ENCODE data around the gene GOLGA6L7. TPM values are rescaled to one million over a fixed set of nuclear protein-coding genes. Genes with fewer than 3 reads are reported as not detected.

The GOLGA6L7 gene
- total RNA-seq, 2 donors from 2014 or later: not detected

DNA sequence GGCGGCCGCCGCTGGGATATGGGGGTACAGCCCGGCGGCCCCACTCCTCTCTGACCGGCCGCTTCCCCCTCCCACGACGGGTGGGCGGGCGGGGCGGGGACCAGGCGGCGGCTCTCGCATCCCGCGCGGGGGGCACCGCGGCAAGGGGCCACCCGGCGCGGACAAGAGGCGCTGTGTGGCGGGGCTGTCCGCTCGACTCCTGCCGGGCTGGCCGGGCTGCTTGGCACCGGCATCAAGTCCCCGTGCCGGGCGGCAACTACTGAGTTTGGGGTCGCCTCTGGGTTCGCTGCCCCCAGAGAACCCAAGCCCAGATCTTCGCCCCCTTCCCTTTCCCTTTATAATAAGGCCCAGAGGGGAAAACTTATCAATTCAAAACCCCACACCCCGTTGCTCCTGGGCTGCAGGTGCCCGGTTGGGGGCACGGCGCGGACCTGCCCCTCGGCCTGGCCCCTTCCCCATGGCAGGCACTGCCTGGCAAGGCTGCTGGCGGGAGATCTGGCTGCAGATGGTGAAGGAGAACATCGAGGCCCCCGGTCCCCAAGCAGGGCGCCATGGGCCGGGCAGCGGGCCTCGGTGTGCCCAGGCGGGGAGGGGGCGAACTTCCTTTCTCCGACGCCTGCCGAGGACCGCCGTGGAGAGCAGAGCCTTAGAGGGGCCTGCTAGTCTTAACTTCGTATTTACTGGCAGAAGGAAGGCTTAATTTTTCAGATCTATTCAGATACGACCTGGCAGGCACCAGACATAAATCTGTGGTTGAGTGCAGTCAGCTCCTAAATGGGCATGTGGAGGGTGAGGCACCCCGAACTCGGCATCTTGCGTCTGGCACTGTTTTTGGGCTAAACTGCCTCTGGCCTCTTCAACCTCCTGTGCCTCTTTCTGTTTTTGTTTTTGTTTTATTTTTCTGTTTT is 38.2 kb upstream of the GOLGA6L7 start:
- H3K27ac Mint-ChIP-seq: peak overlapping the region; percentile 40 to 58
- DNase-seq (ENCODE audit: low spot score in 2 of 2) (no peak), ATAC-seq (no peak)

GRCh38 chr15:28885630-28886430 is 37.4 kb upstream of the GOLGA6L7 start, which contains the start of gene APBA2:
TSS of gene APBA2 (plus strand) at chr15:28885974. CDS start at chr15:29053885, 167,911 bp downstream.
- Mint-ChIP-seq H3K36me3 (no peaks in the 10 kb centered on the region), H3K27ac (peak within 1 kb of the TSS; percentile 55 to 58), H3K9me3 (no peaks in the 10 kb centered on the region)
- peak in 1 of 2 donors; percentile 33 for DNase-seq (ENCODE audit: low spot score in 2 of 2)
- ATAC-seq: peak; percentile 57 to 72

More for the DNA sequence above, 38.2 kb upstream of the GOLGA6L7 start:
- Mint-ChIP-seq H3K36me3 (no peaks in the 10 kb centered on the region), H3K9me3 (no peaks in the 10 kb centered on the region)

GRCh38 chr15:28885128-28885629 is 36.7 kb upstream of the GOLGA6L7 start:
- Mint-ChIP-seq H3K27ac (peak overlapping the region; percentile 54 to 55), H3K36me3 (no peaks in the 10 kb centered on the region), H3K9me3 (no peaks in the 10 kb centered on the region)
- DNase-seq (ENCODE audit: low spot score in 2 of 2): no peak
- ATAC-seq: peak in 1 of 2 donors; percentile 13

DNA sequence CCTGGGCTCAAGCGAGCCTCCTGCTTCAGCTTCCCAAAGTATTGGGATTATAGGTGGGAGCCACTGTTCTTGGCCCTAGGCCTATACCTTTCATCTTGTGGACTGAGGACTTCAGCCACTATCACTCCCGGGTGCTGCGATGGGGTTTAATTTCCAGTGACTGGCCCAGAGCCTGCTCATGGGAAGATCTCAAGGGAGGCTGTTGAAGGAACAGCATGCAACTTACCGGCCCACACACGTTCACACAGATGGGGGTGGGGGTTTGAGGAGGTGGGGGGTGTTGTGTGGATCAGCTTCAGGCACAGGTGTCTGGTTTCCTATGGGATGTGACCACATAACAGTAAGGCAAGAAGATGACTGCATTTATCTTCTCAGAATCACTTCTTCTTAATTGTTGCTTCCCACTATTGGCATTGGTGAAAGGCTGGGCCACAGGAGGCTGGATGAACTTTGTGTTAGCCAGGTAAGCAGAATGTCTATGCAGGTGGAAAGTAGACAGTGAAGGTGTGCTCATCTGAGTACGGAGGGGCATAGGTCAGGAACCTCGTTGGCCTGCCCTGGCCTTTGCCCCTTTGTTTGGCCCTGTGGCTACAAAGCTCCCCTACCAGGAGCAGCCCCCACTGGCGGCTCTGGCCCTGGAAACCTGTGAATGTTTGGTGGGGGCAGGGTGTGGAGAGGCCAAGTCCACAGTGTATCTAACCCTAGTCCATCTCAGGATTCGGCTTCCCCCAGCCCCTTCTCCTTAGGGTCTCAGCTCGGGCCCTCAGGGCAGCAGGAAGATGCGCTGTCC is 35.9 kb upstream of the GOLGA6L7 start:
- Mint-ChIP-seq H3K36me3 (no peaks in the 10 kb centered on the region), H3K27ac (no peak overlapping the region), H3K9me3 (no peaks in the 10 kb centered on the region)
- ATAC-seq: no peak
- no peak for DNase-seq (ENCODE audit: low spot score in 2 of 2)

GRCh38 chr15:28881600-28881999 is 33.2 kb upstream of the GOLGA6L7 start:
- DNase-seq (ENCODE audit: low spot score in 2 of 2) (no peak), ATAC-seq (no peak)
- no peaks in the 10 kb centered on the region for H3K9me3 Mint-ChIP-seq
- no peaks in the 10 kb centered on the region for H3K36me3 Mint-ChIP-seq
- no peak overlapping the region for H3K27ac Mint-ChIP-seq

- ATAC-seq: no peak
- DNase-seq (ENCODE audit: low spot score in 2 of 2): no peak
- H3K36me3 Mint-ChIP-seq: no peaks in the 10 kb centered on the region
- no peaks in the 10 kb centered on the region for H3K9me3 Mint-ChIP-seq
- H3K27ac Mint-ChIP-seq: no peak overlapping the region
Observed at GRCh38 chr15:28881170-28881569, 32.7 kb upstream of the GOLGA6L7 start.

DNA sequence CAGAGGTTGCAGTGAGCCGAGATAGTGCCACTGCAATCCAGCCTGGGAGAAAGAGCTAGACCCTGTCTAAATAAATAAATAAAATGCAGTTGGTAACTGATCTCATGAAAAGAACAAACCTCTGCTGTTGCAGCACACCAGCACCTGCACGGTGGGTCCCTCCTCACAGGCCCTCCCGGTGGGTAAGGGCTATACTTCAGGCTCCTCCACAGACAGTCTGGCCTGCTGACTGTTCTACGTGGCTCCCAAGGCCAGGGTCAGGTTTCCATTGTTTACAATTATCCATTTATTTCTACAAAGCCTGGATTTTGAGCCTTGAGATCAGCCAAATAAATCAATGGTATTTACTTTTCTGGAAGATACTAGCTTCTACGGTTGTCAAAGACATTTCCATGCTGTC is 32.2 kb upstream of the GOLGA6L7 start:
- no peaks in the 10 kb centered on the region for H3K9me3 Mint-ChIP-seq
- no peaks in the 10 kb centered on the region for H3K36me3 Mint-ChIP-seq
- ATAC-seq: no peak
- H3K27ac Mint-ChIP-seq: no peak overlapping the region
- DNase-seq (ENCODE audit: low spot score in 2 of 2): no peak

DNA sequence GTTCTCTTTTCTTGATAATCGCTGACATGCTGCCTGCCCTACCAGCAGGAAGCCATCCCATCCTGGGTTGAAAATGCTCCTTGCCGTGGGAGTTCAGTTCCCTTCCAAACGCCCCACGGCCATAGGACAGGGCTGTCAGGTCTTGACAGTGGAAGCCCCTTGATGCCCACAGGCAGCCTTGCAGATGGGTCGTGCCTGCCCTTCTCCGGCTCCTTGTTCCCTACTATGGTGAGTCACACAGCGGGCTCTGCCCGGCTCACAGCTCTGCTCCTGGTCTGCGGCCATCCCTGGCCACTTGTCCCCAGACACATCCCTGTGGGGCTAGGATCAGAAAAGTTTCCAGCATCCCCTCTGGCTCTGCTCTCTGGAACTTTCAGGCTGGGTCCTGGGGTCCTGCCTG is 31.1 kb upstream of the GOLGA6L7 start:
- DNase-seq (ENCODE audit: low spot score in 2 of 2) (no peak), ATAC-seq (no peak)
- no peaks in the 10 kb centered on the region for H3K36me3 Mint-ChIP-seq
- no peak overlapping the region for H3K27ac Mint-ChIP-seq
- no peaks in the 10 kb centered on the region for H3K9me3 Mint-ChIP-seq

- Mint-ChIP-seq H3K27ac (no peak overlapping the region), H3K9me3 (no peaks in the 10 kb centered on the region), H3K36me3 (no peaks in the 10 kb centered on the region)
- DNase-seq (ENCODE audit: low spot score in 2 of 2): no peak
- ATAC-seq: no peak
Observed at GRCh38 chr15:28878209-28878608, 29.8 kb upstream of the GOLGA6L7 start.

- no peak overlapping the region for H3K27ac Mint-ChIP-seq
- DNase-seq (ENCODE audit: low spot score in 2 of 2) (no peak), ATAC-seq (no peak)
- no peaks in the 10 kb centered on the region for H3K9me3 Mint-ChIP-seq
- H3K36me3 Mint-ChIP-seq: no peaks in the 10 kb centered on the region
Observed at GRCh38 chr15:28876845-28877185, 28.4 kb upstream of the GOLGA6L7 start.

DNA sequence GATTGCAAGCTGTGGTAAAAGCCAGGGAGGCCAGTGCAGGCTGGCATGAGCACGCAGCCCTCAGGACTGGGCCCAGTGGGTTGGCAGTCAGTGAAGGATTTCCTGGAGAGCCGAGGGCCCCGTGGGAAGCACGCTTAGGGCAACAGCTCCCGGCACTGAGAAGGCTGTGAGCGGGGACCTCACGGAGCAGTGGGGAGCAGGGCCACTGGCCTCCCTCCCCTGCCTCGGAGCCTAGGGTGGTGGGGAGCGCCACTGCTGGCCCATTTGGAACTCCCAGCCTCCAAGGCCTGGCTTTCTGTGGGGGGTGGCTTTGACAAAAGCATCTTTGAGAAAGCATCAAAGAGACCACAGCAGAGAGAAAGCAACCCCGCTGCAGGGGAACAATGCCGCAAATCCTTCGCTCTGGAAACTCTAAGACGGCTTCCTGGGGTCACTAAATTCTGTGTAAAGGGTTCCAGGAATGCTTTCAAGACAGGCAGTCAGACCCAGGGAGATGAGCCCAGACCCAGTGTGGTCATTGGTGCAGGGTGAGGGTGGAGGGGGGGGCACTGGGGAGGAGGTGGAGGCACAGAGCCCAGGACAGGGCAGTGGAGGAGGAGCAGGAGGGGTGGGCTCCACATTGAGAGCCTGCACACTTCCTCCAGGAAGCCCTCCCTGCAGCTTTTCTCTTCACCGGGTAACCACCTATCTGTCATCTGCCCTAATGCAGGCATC is 27.8 kb upstream of the GOLGA6L7 start:
- ATAC-seq (peak in 1 of 2 donors; percentile 20), DNase-seq (ENCODE audit: low spot score in 2 of 2) (no peak)
- Mint-ChIP-seq H3K36me3 (no peaks in the 10 kb centered on the region), H3K9me3 (no peaks in the 10 kb centered on the region), H3K27ac (no peak overlapping the region)

DNA sequence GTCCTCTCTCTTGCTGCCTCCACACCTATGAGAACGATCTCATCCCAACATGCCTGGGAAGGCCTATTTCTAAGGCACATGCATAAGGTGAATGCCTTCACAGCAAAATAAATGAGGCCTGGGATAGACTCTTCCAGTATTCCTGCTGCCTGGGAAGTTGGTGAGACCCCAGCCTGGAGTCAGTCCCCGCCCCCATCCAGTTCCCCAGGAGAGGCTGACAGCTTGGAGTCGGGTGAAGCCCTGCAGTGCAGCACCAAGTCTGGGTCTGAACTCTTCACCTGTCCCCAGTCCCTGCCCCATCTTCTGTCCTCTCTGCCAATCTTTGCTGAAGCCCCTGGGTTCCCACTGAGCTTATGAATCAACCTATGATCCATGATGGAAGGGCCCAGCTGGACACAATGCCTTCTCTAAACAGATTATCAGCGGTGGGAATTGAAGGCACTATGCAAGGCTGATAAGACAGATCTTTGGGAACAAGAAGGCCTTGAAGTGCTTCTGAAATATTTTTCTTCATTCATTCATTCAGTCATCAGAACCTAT is 27.1 kb upstream of the GOLGA6L7 start:
- no peaks in the 10 kb centered on the region for H3K36me3 Mint-ChIP-seq
- ATAC-seq (no peak), DNase-seq (ENCODE audit: low spot score in 2 of 2) (no peak)
- no peak overlapping the region for H3K27ac Mint-ChIP-seq
- no peaks in the 10 kb centered on the region for H3K9me3 Mint-ChIP-seq

- no peak for DNase-seq (ENCODE audit: low spot score in 2 of 2)
- Mint-ChIP-seq H3K36me3 (no peaks in the 10 kb centered on the region), H3K9me3 (no peaks in the 10 kb centered on the region), H3K27ac (no peak overlapping the region)
- ATAC-seq: peak in 1 of 2 donors; percentile 30
Observed at GRCh38 chr15:28873585-28874190, 25.2 kb upstream of the GOLGA6L7 start.

- ATAC-seq (no peak), DNase-seq (ENCODE audit: low spot score in 2 of 2) (no peak)
- no peak overlapping the region for H3K27ac Mint-ChIP-seq
- H3K9me3 Mint-ChIP-seq: no peaks in the 10 kb centered on the region
- H3K36me3 Mint-ChIP-seq: no peaks in the 10 kb centered on the region
Observed at GRCh38 chr15:28873006-28873405, 24.6 kb upstream of the GOLGA6L7 start.

GRCh38 chr15:28871168-28871567 is 22.7 kb upstream of the GOLGA6L7 start:
- DNase-seq (ENCODE audit: low spot score in 2 of 2) (no peak), ATAC-seq (no peak)
- Mint-ChIP-seq H3K9me3 (no peaks in the 10 kb centered on the region), H3K36me3 (no peaks in the 10 kb centered on the region), H3K27ac (no peak overlapping the region)
